Cardiac muscle cell (in vitro differentiated cells and primary cell): ENCODE data around the gene TAF6. TPM values are rescaled to one million over a fixed set of nuclear protein-coding genes. Genes with fewer than 3 reads are reported as not detected.
"Not testable (repeated sequence)": the region's sequence is repeated elsewhere in the genome, so short reads cannot be mapped to it uniquely, and the experiment has no call there.

Experiments used
- DNase-seq, 2 donors: peaks; one replicate each; pipeline versions ENCODE4 v3.0.0 to v3.0.0-alpha.2; 2010 to 2017; ENCODE audit warnings: low read depth in 1 of 2, low spot score in 1 of 2
- H3K27ac ChIP-seq: fragments of 200-600 bp; sonication (generic); 2 replicates; pipeline ENCODE4 v1.5.1; 2016
- H3K27me3 ChIP-seq: fragments of 200-600 bp; sonication (generic); 2 replicates; pipeline ENCODE4 v1.6.0; 2016; ENCODE audit warnings: control low read depth
- H3K36me3 ChIP-seq: fragments of 200-600 bp; sonication (generic); 2 replicates; pipeline ENCODE4 v1.5.1; 2016; ENCODE audit warnings: control low read depth
- H3K4me1 ChIP-seq: fragments of 200-600 bp; sonication (generic); 2 replicates; pipeline ENCODE4 v1.8.1; 2017; ENCODE audit warnings: low read depth, mild to moderate bottlenecking, mixed run types
- H3K4me3 ChIP-seq: fragments of 200-600 bp; sonication (generic); 2 replicates; pipeline ENCODE4 v1.5.1; 2016; ENCODE audit warnings: mild to moderate bottlenecking
- H3K9me3 ChIP-seq: fragments of 200-600 bp; sonication (generic); 2 replicates; pipeline ENCODE4 v1.5.1; 2017; ENCODE audit warnings: low read depth, mild to moderate bottlenecking, control low read depth
- polyA plus RNA-seq: library from polyadenylated mRNA; unstranded; fragments of >200 nt; fragmentation: Nextera tagmentation; extraction: Ambion mirVana; gene quantifications from 2 replicates; pipeline ENCODE4 v1.2.1, GENCODE V29; 2016
- total RNA-seq: library from RNA; depleted of rRNA; stranded (reverse); fragments of >200 nt; gene quantifications from 2 replicates; pipeline ENCODE4 v1.2.3, GENCODE V29; 2016
- TF ChIP-seq, protein P1 (sequence below): IDR thresholded peaks from 2 replicates; pipeline ENCODE4 v1.5.1; 2012; ENCODE audit warnings: low read depth, mild to moderate bottlenecking, low read length

Gene TAF6
- total and polyA plus RNA-seq, 2 experiments from 2014 or later: 99.4 to 163 TPM

DNA sequence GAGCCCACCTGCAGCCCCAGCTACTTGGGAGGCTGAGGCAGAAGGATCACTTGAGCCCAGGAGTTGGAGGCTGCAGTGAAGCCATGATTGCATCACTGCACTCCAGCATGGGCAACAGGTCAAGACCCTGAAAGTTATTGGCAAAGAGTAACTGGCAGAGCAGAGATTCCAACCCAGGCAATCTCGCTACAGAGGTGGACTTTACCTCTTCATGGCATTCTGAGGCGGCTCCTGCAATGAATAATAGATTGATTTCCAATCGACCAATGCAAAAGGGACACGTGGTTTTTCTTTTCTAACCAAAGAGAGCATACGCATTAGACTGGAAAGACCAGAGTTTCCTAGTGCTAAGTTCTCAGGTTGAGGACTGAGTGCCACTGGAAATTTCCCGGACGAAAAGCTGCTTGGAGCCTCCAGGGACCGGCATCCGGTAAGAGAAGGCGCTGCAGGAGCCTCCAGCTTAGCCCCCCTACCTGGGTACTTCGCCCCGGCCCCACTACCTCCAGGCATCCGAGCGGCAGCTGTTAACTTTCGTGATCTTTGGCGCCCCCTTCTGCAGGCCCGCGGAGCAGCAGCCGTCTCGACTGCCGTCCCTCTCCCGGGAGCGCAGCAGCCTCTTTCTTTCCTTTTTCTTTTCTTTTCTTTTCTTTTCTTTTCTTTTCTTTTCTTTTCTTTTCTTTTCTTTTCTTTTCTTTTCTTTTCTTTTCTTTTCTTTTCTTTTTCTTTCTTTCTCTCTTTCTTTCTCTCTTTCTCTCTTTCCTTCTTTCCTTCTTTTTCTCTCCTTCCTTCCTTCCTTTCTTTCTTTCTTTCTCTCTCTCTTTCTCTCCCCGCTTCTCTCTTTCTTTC lies 11.7 kb upstream of the TAF6 start:
- Histone ChIP-seq H3K27me3 (no peaks in the 10 kb centered on the region), H3K4me3 (no peak overlapping the region), H3K27ac (no peak overlapping the region), H3K4me1 (no peaks in the 10 kb centered on the region), H3K9me3 (no peaks in the 10 kb centered on the region), H3K36me3 (no peaks in the 10 kb centered on the region)
- TF ChIP-seq, protein P1, sequence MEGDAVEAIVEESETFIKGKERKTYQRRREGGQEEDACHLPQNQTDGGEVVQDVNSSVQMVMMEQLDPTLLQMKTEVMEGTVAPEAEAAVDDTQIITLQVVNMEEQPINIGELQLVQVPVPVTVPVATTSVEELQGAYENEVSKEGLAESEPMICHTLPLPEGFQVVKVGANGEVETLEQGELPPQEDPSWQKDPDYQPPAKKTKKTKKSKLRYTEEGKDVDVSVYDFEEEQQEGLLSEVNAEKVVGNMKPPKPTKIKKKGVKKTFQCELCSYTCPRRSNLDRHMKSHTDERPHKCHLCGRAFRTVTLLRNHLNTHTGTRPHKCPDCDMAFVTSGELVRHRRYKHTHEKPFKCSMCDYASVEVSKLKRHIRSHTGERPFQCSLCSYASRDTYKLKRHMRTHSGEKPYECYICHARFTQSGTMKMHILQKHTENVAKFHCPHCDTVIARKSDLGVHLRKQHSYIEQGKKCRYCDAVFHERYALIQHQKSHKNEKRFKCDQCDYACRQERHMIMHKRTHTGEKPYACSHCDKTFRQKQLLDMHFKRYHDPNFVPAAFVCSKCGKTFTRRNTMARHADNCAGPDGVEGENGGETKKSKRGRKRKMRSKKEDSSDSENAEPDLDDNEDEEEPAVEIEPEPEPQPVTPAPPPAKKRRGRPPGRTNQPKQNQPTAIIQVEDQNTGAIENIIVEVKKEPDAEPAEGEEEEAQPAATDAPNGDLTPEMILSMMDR: peak; percentile 75
- peak; percentile 58 to 86 for DNase-seq

DNA sequence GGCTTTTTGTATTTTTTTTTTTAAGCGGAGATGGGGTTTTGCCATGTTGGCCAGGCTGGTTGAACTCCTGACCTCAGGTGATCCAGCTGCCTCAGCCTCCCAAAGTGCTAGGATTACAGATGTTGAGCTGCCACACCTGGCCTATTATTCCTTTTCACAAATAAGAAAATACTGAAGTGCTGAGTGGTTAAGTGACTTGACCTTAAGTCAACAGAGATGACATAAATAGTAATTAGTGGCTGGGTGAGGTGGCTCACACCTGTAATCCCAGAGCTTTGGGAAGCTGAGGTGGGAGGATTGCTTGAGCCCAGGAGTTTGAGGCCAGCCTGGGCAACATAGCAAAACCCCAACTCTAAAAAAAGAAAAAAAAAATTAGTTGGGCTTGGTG lies 11.1 kb upstream of the TAF6 start:
- not testable (repeated sequence) for H3K9me3 ChIP-seq, H3K36me3 ChIP-seq, H3K4me1 ChIP-seq, H3K4me3 ChIP-seq, H3K27me3 ChIP-seq, DNase-seq, H3K27ac ChIP-seq

DNA sequence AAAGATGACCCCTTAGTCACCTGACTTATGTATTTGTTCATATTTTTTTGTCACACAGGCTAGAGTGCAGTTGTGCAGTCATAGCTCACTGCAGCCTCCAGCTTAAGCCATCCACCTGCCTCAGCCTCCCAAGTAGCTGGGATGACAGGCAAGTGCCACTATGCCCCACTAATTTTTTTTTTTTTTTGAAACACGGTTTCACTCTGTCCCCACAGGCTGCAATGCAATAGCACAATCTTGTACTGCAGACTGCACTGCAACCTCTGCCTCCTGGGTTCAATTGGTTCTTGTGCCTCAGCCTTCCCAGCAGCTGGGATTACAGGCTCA lies 9.4 kb upstream of the TAF6 start:
- no peaks in the 10 kb centered on the region for H3K9me3 ChIP-seq
- no peak overlapping the region for H3K27ac ChIP-seq
- H3K4me1 ChIP-seq: no peaks in the 10 kb centered on the region
- TF ChIP-seq, protein P1: no peak
- no peak for DNase-seq
- H3K27me3 ChIP-seq: no peaks in the 10 kb centered on the region
- no peak overlapping the region for H3K4me3 ChIP-seq
- no peaks in the 10 kb centered on the region for H3K36me3 ChIP-seq

DNA sequence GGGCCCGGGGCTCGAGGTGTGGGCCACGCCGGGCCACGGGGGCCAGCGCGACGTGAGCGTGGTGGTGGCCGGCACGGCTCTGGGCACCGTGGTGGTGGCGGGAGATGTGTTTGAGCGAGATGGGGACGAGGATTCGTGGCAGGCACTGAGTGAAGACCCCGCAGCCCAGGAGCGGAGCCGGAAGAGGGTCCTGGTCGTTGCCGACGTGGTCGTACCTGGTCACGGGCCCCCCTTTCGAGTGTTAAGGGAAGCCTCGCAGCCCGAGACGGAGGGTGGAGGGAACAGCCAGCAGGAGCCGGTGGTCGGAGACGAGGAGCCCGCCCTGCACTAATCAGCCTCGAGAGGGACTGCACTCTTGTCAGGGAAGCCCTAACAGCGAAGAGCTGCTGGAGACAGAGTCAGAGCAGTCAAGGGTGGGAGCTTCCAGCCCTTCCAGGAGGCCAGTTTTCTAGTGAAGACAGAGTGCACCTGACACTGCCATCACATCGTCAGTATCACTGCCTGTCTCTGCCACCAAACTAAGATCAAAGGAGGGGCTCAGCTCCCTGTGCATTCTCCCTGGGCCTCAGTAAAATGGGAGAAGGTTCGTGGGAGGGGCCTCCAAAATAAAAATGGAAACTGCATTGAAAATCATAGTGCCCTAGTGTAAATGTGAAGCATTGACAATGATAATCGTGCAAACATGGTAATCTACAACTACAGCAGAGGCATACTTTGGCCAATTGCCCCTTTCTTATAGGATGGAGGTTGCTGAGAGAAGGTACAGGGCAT lies 8.9 kb upstream of the TAF6 start:
- Histone ChIP-seq H3K4me1 (no peaks in the 10 kb centered on the region), H3K27me3 (no peaks in the 10 kb centered on the region), H3K9me3 (no peaks in the 10 kb centered on the region), H3K4me3 (peak overlapping the region; percentile 46), H3K27ac (no peak overlapping the region), H3K36me3 (no peaks in the 10 kb centered on the region)
- TF ChIP-seq, protein P1: no peak
- DNase-seq: peak; percentile 23 to 62

DNA sequence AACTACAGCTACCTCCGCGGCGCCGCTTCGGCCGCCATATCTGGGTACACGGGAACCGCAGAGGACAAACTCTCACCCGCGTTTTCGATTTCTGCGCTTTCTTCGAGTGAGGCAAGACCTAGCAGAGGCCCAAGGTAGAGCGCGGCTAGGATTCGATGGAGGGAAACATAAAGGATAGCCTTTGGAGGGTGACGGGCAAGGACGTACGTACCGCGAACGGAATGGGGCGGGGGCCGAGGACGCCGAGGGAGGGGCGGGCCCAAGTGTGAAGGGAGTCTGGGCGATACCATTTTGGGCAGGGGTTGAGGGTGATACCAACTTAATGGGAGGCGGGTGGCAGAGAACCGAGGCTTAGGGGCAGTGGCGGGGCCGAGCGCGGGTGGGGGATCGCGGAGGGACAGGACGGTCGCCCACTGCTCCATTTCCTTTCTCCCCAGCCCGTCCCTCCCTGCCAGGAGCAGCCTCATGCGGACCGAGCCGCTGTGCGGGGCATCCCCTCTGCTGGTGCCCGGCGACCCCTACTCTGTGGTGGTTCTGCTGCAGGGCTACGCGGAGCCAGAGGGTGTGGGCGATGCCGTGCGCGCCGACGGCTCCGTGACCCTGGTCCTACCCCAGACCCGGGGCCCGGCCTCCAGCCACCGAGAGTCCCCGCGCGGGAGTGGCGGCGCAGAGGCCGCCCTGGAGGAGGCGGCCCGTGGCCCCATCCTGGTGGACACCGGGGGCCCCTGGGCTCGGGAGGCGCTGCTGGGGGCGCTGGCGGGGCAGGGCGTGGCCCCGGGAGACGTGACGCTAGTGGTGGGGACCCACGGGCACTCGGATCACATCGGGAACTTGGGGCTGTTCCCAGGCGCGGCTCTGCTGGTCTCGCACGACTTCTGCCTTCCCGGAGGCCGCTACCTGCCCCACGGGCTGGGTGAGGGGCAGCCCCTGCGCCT lies 8.0 kb upstream of the TAF6 start, which contains the start of gene MBLAC1:
Gene MBLAC1, plus strand, starts transcription at position 37 of the 935 bp plus-strand sequence. Its CDS starts 429 bp downstream, at position 466.
- no peaks in the 10 kb centered on the region for H3K9me3 ChIP-seq
- TF ChIP-seq, protein P1: no peak
- H3K36me3 ChIP-seq: no peaks in the 10 kb centered on the region
- H3K4me1 ChIP-seq: no peaks in the 10 kb centered on the region
- H3K27ac ChIP-seq: peak within 1 kb of the TSS; percentile 93
- peak; percentile 92 to 96 for DNase-seq
- no peaks in the 10 kb centered on the region for H3K27me3 ChIP-seq
- H3K4me3 ChIP-seq: peak within 1 kb of the TSS; percentile 46
